HAP-1 (cell line): ENCODE data around the gene BPGM.

Experiments used
- DNase-seq, 2 experiments: peaks; one replicate each; pipeline ENCODE4 v3.0.0-alpha.2; 2016 to 2020; ENCODE audit warnings: low spot score in 2 of 2
- H3K27me3 ChIP-seq: fragments of 250-450 bp; sonication (Bioruptor Pico); 2 replicates; pipeline ENCODE4 v1.5.1; 2020; ENCODE audit warnings: low read depth, mild to moderate bottlenecking, moderate library complexity
- H3K36me3 ChIP-seq: fragments of 250-450 bp; sonication (Bioruptor Pico); replicated peaks from 2 replicates; pipeline ENCODE4 v1.5.1; 2020; ENCODE audit warnings: mild to moderate bottlenecking
- H3K4me1 ChIP-seq: fragments of 250-450 bp; sonication (Bioruptor Pico); 2 replicates; pipeline ENCODE4 v1.5.1; 2020; ENCODE audit warnings: mild to moderate bottlenecking
- H3K4me3 ChIP-seq: fragments of 250-450 bp; sonication (Bioruptor Pico); 2 replicates; pipeline ENCODE4 v1.5.1; 2020; ENCODE audit warnings: mild to moderate bottlenecking, moderate library complexity
- H3K9me3 ChIP-seq: fragments of 250-450 bp; sonication (Bioruptor Pico); 2 replicates; pipeline ENCODE4 v1.5.1; 2020; ENCODE audit warnings: mild to moderate bottlenecking, moderate library complexity
- in situ Hi-C: fragments of 300-500 bp; cut with MboI; formaldehyde crosslinking; loops from 3 replicates; pipeline ENCODE4 v1.14.3; 2020; ENCODE audit warnings: low sequenced_read_pairs, inconsistent platforms, mixed read lengths

The BPGM gene

GRCh38 chr7:134714470-134715205 lies 68.0 kb downstream of the BPGM start:
- no peak for DNase-seq
- in situ Hi-C loops = no loop called here
- H3K4me3 ChIP-seq = no peak overlapping the region
- peaks cover 10% of the 10 kb centered on the region for H3K4me1 ChIP-seq
- H3K36me3 ChIP-seq = no peaks in the 10 kb centered on the region
- no peaks in the 10 kb centered on the region for H3K9me3 ChIP-seq
- H3K27me3 ChIP-seq = no peaks in the 10 kb centered on the region

GRCh38 chr7:134718211-134718875 lies 71.7 kb downstream of the BPGM start:
- Histone ChIP-seq H3K27me3 (no peaks in the 10 kb centered on the region), H3K9me3 (no peaks in the 10 kb centered on the region), H3K4me3 (no peak overlapping the region), H3K4me1 (peaks cover 7% of the 10 kb centered on the region; the same call in 1 of the 2 replicates), H3K36me3 (no peaks in the 10 kb centered on the region)
- in situ Hi-C loops = no loop called here
- no peak for DNase-seq

DNA sequence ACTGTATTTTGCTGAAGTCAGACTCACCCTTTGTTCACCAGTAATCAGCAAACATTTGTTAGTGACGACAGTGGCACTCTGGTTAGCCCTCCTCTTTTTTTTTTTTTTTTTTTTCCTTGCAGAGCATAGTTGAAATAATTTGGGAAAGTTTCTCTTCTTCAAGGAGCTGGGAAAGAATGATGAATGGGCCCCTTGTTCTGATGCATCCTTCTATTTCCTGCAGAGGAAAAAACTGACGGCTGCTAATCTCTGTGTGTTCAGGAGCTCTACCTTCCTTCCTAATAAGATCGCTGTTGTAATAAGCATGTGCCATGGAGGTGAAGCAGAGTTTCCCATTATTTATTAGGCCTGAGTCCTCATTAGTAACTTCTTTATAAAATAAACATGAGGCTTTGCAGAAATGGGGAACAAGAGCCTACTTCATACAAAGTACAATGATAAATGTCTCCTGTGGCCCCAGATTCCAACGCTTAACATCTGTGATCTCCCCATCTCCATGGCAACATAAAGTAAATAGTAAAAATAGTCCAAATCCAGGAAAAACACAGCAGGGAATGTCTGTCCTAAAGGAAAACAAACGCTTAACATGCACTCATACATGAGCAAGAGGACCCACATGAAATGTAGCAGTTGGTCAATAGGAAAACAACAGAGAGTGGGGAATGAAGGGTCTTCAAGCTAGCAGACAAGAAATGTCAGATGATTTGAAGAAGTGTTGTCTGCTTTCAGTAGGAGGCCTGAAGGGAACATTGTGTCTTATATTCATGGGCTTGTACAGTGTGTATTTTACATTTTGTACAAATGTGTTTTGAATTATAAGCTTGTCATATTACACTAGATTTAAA lies 73.7 kb downstream of the BPGM start:
- in situ Hi-C loops = no loop called here
- Histone ChIP-seq H3K4me1 (peaks cover 7% of the 10 kb centered on the region; the same call in 1 of the 2 replicates), H3K9me3 (no peaks in the 10 kb centered on the region), H3K36me3 (no peaks in the 10 kb centered on the region), H3K4me3 (no peak overlapping the region), H3K27me3 (no peaks in the 10 kb centered on the region)
- DNase-seq = no peak

DNA sequence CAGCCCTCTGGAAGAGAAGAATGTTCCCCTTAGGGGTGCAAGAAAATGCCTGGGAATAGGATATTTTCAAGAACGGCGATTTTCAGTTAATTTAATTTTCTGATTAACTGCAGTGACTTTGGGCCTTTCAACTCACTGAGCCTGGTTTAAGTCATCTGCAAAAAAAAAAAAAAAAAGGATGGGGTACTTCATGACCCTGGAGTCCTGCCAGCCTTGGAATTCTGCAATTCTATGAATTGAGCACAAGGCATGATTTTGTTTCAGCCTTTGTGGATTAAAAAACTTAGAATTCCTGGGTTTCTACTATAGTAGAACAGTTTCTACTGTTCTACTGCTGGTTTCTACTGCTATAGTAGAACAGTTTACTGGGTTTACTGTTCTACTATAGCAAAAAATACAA lies 74.5 kb downstream of the BPGM start:
- in situ Hi-C loops = no loop called here
- Histone ChIP-seq H3K4me3 (no peak overlapping the region), H3K36me3 (no peaks in the 10 kb centered on the region), H3K27me3 (no peaks in the 10 kb centered on the region), H3K4me1 (peaks cover 7% of the 10 kb centered on the region; the same call in 1 of the 2 replicates), H3K9me3 (no peaks in the 10 kb centered on the region)
- no peak for DNase-seq

DNA sequence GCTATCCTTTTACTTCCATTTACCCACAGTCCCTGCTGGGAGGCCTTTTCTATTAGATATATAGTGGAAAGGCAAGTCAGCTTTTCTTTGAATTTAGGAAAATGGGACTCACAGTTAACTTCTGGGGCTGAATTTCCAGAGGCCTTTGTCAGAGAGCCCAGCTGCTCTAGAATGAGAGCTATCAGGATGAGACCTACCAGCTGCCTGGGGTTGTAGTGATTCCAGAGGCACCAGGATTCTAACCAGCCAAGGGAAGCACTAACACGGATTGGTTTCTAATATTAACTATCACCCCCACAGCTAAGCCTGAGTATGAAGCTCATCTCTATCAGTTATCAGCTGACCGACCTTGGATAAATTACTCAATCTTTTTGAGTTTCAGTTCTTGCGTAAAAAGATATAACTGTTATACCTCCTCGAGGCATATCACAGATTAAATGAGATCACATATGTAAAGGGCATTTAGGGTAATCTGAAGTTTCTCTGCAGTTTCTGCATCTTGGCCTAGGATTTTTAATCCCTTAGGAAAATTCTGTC lies 76.2 kb downstream of the BPGM start:
- H3K9me3 ChIP-seq = no peaks in the 10 kb centered on the region
- no peaks in the 10 kb centered on the region for H3K36me3 ChIP-seq
- in situ Hi-C loops = no loop called here
- no peak for DNase-seq
- H3K27me3 ChIP-seq = no peaks in the 10 kb centered on the region
- no peak overlapping the region for H3K4me3 ChIP-seq
- peaks cover under 1% of the 10 kb centered on the region; the same call in 1 of the 2 replicates for H3K4me1 ChIP-seq

GRCh38 chr7:134723892-134724291 lies 77.2 kb downstream of the BPGM start:
- DNase-seq = no peak
- Histone ChIP-seq H3K36me3 (no peaks in the 10 kb centered on the region), H3K27me3 (no peaks in the 10 kb centered on the region), H3K9me3 (no peaks in the 10 kb centered on the region), H3K4me3 (no peak overlapping the region), H3K4me1 (no peaks in the 10 kb centered on the region)
- in situ Hi-C loops = no loop called here

GRCh38 chr7:134724606-134725005 lies 78.0 kb downstream of the BPGM start:
- in situ Hi-C loops = no loop called here
- DNase-seq = peak in 1 of 2 experiments; percentile 55
- H3K4me1 ChIP-seq = no peaks in the 10 kb centered on the region
- H3K4me3 ChIP-seq = no peak overlapping the region
- no peaks in the 10 kb centered on the region for H3K9me3 ChIP-seq
- no peaks in the 10 kb centered on the region for H3K36me3 ChIP-seq
- H3K27me3 ChIP-seq = no peaks in the 10 kb centered on the region

DNA sequence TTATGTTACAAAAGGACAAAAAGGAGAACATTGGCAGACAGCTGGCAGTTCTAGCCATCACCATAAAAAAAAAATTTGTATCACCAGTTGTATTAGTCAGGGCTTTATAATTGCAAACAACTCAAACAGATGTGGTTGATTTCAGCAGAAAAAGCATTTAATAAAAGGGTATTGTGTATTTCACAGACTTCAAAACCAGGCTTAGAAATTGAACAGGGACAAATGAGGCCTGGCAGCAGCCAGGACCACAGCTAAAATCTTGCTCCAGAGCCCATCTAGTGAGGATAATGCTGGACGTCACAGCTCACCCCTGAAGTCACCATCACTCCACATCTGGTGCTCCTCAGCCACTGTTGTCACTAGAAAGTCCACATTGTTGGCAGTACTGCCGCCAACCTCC lies 79.9 kb downstream of the BPGM start:
- DNase-seq = no peak
- Histone ChIP-seq H3K27me3 (no peaks in the 10 kb centered on the region), H3K36me3 (no peaks in the 10 kb centered on the region), H3K4me3 (no peak overlapping the region), H3K9me3 (no peaks in the 10 kb centered on the region), H3K4me1 (no peaks in the 10 kb centered on the region)
- in situ Hi-C loops = no loop called here

DNA sequence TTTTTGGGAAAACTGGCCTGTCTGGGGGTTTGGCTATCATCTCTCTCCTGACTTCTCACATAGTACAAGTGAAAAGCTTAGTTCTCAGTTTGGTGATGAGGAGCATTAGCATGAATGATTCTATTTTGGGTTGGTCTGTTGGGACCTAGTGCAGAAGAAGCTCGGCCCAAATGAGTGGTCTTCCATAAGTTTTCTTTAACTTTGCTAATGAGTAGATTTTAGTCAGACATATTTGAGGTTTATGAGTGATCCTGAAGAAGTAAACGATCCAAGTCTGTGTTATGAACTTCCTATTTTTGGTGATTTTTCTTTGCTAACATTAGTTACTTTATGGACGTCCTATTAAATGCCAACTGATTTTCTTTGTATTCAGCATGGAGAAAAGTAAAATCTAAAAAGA lies 81.1 kb downstream of the BPGM start:
- DNase-seq = no peak
- H3K4me3 ChIP-seq = no peak overlapping the region
- in situ Hi-C loops = no loop called here
- no peaks in the 10 kb centered on the region for H3K4me1 ChIP-seq
- H3K36me3 ChIP-seq = no peaks in the 10 kb centered on the region
- H3K27me3 ChIP-seq = no peaks in the 10 kb centered on the region
- H3K9me3 ChIP-seq = no peaks in the 10 kb centered on the region
